HPDE6-E6E7 (cell line): Measurements from ENCODE around the gene DTNB.

ENCODE experiments used
- DNase-seq: peaks from one replicate; pipeline ENCODE4 v3.0.0; 2011; ENCODE audit warnings: missing footprints; ENCODE audit errors: extremely low spot score

Gene DTNB

GRCh38 chr2:25505182-25505581 lies 168.2 kb downstream of the DTNB start:
- DNase-seq = no peak

- no peak for DNase-seq
Observed at GRCh38 chr2:25504266-25504665, 169.1 kb downstream of the DTNB start.

GRCh38 chr2:25499157-25499556 lies 174.2 kb downstream of the DTNB start:
- DNase-seq = no peak

- DNase-seq = no peak
Observed at GRCh38 chr2:25497918-25498407, 175.4 kb downstream of the DTNB start.

- DNase-seq = no peak
Observed at GRCh38 chr2:25497229-25497917, 176.0 kb downstream of the DTNB start.

- DNase-seq = no peak
Observed at GRCh38 chr2:25494616-25495015, 178.8 kb downstream of the DTNB start.

GRCh38 chr2:25493207-25493606 lies 180.2 kb downstream of the DTNB start:
- no peak for DNase-seq

GRCh38 chr2:25492726-25493125 lies 180.7 kb downstream of the DTNB start:
- DNase-seq = no peak

- no peak for DNase-seq
Observed at GRCh38 chr2:25491966-25492532, 181.3 kb downstream of the DTNB start.

- DNase-seq = peak; percentile 34
Observed at GRCh38 chr2:25491003-25491696, 182.2 kb downstream of the DTNB start.

GRCh38 chr2:25490217-25490616 lies 183.2 kb downstream of the DTNB start:
- no peak for DNase-seq

GRCh38 chr2:25489631-25490030 lies 183.7 kb downstream of the DTNB start:
- DNase-seq = no peak

GRCh38 chr2:25483607-25484266 lies 189.6 kb downstream of the DTNB start:
- no peak for DNase-seq

GRCh38 chr2:25482341-25482740 lies 191.0 kb downstream of the DTNB start:
- no peak for DNase-seq

GRCh38 chr2:25481381-25482300 lies 191.7 kb downstream of the DTNB start:
- DNase-seq = no peak

GRCh38 chr2:25480561-25480960 lies 192.8 kb downstream of the DTNB start:
- no peak for DNase-seq

- no peak for DNase-seq
Observed at GRCh38 chr2:25479761-25480160, 193.6 kb downstream of the DTNB start.

GRCh38 chr2:25478736-25479135 lies 194.6 kb downstream of the DTNB start:
- no peak for DNase-seq

GRCh38 chr2:25473758-25474340 lies 199.5 kb downstream of the DTNB start:
- DNase-seq = no peak

GRCh38 chr2:25473131-25473530 lies 200.2 kb downstream of the DTNB start:
- no peak for DNase-seq

GRCh38 chr2:25470806-25471205 lies 202.6 kb downstream of the DTNB start:
- DNase-seq = no peak
